ENCODE data around the gene CCR2. TPM values are rescaled to one million over a fixed set of nuclear protein-coding genes. Genes with fewer than 3 reads are reported as not detected.
"Not testable (repeated sequence)": the region's sequence is repeated elsewhere in the genome, so short reads cannot be mapped to it uniquely, and the experiment has no call there.

The CCR2 gene
- polyA plus RNA-seq, 1 donor from 2014 or later: not detected

DNA sequence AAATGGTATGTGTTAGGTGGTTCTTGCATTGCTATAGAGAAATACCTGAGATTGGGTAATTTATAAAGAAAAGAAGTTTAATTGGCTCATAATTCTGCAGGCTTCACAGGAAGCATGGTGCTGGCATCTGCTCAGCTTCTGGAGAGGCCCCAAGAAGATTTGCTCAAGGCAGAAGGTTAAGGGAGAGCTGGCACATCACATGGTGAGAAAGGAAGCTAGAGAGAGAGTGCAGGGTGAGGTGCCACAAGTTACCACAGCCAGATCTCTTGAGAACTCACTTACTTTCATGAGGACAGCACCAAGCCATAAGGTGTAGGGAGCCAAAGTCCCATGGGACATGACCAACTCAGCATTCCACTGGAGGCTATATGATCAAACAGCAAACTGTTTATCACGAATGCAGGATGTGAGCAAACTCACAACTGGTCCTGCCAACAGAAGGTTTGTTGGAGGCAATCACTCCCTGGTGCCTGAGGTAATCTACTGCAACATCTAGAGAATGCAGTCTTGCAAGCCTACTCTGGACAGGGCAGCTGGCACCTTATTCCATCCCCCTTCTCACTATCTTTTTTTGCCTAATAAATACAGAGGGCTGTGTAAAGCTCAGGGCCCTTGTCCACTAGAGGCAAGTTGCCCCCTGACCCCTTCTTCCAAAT lies 28.1 kb upstream of the CCR2 start:
- no peaks in the 10 kb centered on the region for H3K79me2 ChIP-seq (replicated peaks; ENCODE audit: insufficient read depth, low read length)

DNA sequence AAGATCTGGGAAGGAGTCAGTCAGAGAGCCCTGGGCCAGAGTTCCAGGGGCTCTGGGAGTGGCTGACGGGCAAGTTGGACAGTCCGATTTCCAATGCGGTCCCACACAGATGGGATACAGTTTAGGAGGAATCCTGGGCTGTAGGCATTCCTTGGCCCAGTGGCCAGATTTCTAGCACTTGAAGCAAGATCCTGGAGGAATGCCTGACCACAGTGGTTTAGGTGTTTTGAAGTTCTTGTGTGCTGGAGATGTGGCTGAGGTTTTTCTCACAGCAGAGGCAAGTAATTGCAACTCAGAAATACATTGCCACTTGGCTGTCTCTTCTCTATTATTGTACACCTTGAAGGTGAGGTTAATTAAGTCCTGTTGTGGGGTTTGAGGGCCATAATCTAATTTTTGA lies 23.2 kb upstream of the CCR2 start:
- not testable (repeated sequence) for H3K79me2 ChIP-seq (replicated peaks; ENCODE audit: insufficient read depth, low read length); H3K4me3 ChIP-seq (ENCODE audit: low read length); H4K20me1 ChIP-seq (ENCODE audit: insufficient read depth); H3K9me2 ChIP-seq (ENCODE audit: insufficient read depth, low read length); H3K9ac ChIP-seq (ENCODE audit: low read length); H3K9me3 ChIP-seq (ENCODE audit: low read length); H3K27ac ChIP-seq (ENCODE audit: low read length); H3K4me2 ChIP-seq (ENCODE audit: low read length); H3F3A ChIP-seq (ENCODE audit: insufficient read depth, low read length, poor library complexity, severe bottlenecking); H2AFZ ChIP-seq (ENCODE audit: low read depth, low read length); H3K36me3 ChIP-seq (ENCODE audit: insufficient read depth, low read length); H3K27me3 ChIP-seq (ENCODE audit: insufficient read depth, low read depth, low read length)

More for the DNA sequence above, 28.1 kb upstream of the CCR2 start:
- H3K36me3 ChIP-seq (ENCODE audit: insufficient read depth, low read length): no peaks in the 10 kb centered on the region
- no peak overlapping the region for H3K9ac ChIP-seq (ENCODE audit: low read length)
- H4K20me1 ChIP-seq (ENCODE audit: insufficient read depth): no peaks in the 10 kb centered on the region
- no peaks in the 10 kb centered on the region for H3F3A ChIP-seq (ENCODE audit: insufficient read depth, low read length, poor library complexity, severe bottlenecking)
- H3K27ac ChIP-seq (ENCODE audit: low read length): no peak overlapping the region
- TF ChIP-seq MXI1 (conservative IDR thresholded peaks at IDR 0.05; ENCODE audit: poor library complexity, severe bottlenecking) (no peak), POLR2AphosphoS5 (IDR thresholded peaks at IDR 0.05) (no peak), EZH2 (IDR thresholded peaks at IDR 0.05; ENCODE audit: borderline replicate concordance, insufficient read depth, low read length, poor library complexity, severe bottlenecking) (no peak), SMC3 (conservative IDR thresholded peaks at IDR 0.05; ENCODE audit: poor library complexity) (no peak), TAF1 (IDR thresholded peaks at IDR 0.05; ENCODE audit: low read depth) (no peak), EP300 (conservative IDR thresholded peaks at IDR 0.05; ENCODE audit: poor library complexity, severe bottlenecking) (no peak), RAD21 (conservative IDR thresholded peaks at IDR 0.05) (no peak), CTCF (IDR thresholded peaks at IDR 0.05; ENCODE audit: poor library complexity, severe bottlenecking) (no peak)
- TF ChIP-seq, protein P1, sequence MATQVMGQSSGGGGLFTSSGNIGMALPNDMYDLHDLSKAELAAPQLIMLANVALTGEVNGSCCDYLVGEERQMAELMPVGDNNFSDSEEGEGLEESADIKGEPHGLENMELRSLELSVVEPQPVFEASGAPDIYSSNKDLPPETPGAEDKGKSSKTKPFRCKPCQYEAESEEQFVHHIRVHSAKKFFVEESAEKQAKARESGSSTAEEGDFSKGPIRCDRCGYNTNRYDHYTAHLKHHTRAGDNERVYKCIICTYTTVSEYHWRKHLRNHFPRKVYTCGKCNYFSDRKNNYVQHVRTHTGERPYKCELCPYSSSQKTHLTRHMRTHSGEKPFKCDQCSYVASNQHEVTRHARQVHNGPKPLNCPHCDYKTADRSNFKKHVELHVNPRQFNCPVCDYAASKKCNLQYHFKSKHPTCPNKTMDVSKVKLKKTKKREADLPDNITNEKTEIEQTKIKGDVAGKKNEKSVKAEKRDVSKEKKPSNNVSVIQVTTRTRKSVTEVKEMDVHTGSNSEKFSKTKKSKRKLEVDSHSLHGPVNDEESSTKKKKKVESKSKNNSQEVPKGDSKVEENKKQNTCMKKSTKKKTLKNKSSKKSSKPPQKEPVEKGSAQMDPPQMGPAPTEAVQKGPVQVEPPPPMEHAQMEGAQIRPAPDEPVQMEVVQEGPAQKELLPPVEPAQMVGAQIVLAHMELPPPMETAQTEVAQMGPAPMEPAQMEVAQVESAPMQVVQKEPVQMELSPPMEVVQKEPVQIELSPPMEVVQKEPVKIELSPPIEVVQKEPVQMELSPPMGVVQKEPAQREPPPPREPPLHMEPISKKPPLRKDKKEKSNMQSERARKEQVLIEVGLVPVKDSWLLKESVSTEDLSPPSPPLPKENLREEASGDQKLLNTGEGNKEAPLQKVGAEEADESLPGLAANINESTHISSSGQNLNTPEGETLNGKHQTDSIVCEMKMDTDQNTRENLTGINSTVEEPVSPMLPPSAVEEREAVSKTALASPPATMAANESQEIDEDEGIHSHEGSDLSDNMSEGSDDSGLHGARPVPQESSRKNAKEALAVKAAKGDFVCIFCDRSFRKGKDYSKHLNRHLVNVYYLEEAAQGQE (IDR thresholded peaks at IDR 0.05; ENCODE audit: borderline replicate concordance): no peak
- no peak overlapping the region for H3K4me3 ChIP-seq (ENCODE audit: low read length)
- H2AFZ ChIP-seq (ENCODE audit: low read depth, low read length): no peak overlapping the region
- H3K27me3 ChIP-seq (ENCODE audit: insufficient read depth, low read depth, low read length): no peaks in the 10 kb centered on the region
- H3K9me3 ChIP-seq (ENCODE audit: low read length): no peaks in the 10 kb centered on the region
- H3K9me2 ChIP-seq (ENCODE audit: insufficient read depth, low read length): no peaks in the 10 kb centered on the region
- no peak overlapping the region for H3K4me2 ChIP-seq (ENCODE audit: low read length)

Measured in neural cell (in vitro differentiated cells).